Muscle of leg (tissue), 11 donors: ENCODE results near the gene ELFN2. TPM values are rescaled to one million over a fixed set of nuclear protein-coding genes. Genes with fewer than 3 reads are reported as not detected.
A peak's percentile ranks its signal among the peaks of the same experiment; 100 is the strongest.

Source experiments
- DNase-seq: peaks from one replicate; pipeline ENCODE4 v3.0.0; 2013
- H3K27ac ChIP-seq: one replicate; pipeline ENCODE4 v1.5.1; 2013; ENCODE audit warnings: mild to moderate bottlenecking, low read length, control low read depth
- H3K27me3 ChIP-seq: one replicate; pipeline ENCODE4 v1.6.1; 2013; ENCODE audit warnings: low read length; ENCODE audit not compliant: control insufficient read depth, insufficient read depth
- H3K36me3 ChIP-seq: one replicate; pipeline ENCODE4 v1.6.1; 2013; ENCODE audit warnings: low read length; ENCODE audit not compliant: control insufficient read depth, insufficient read depth
- H3K4me1 ChIP-seq: one replicate; pipeline ENCODE4 v1.6.1; 2013; ENCODE audit warnings: low read length; ENCODE audit not compliant: control insufficient read depth, insufficient read depth
- H3K4me3 ChIP-seq: one replicate; pipeline ENCODE4 v1.5.1; 2013; ENCODE audit warnings: low read length, control low read depth
- H3K9me3 ChIP-seq: replicated peaks from 2 replicates; pipeline ENCODE4 v1.6.1; 2013; ENCODE audit warnings: low read depth, low read length; ENCODE audit not compliant: control insufficient read depth
- WGBS: methylation state at CpG from one replicate; pipeline ENCODE4 v1.1.5; 2013; ENCODE audit warnings: missing lambda C conversion rate; ENCODE audit not compliant: insufficient coverage; 5-methylcytosine and 5-hydroxymethylcytosine counted together
- polyA plus RNA-seq, 8 donors: library from polyadenylated mRNA; unstranded; fragments of 120-200 nt; gene quantifications; one replicate each; pipeline versions ENCODE4 v1.2.1 to v1.2.3, GENCODE V29; 2013; ENCODE audit warnings: inconsistent platforms in 1 of 8, low replicate concordance in 1 of 8; ENCODE audit not compliant: insufficient read length in 8 of 8, insufficient read depth in 1 of 8
- total RNA-seq: library from RNA; stranded (reverse); fragments of 120-200 nt; gene quantifications from one replicate; pipeline ENCODE4 v1.2.4, GENCODE V29; 2013

The ELFN2 gene
- total and polyA plus RNA-seq, 9 donors, result 0.35 to 2.2 (median 1.3) TPM

DNA sequence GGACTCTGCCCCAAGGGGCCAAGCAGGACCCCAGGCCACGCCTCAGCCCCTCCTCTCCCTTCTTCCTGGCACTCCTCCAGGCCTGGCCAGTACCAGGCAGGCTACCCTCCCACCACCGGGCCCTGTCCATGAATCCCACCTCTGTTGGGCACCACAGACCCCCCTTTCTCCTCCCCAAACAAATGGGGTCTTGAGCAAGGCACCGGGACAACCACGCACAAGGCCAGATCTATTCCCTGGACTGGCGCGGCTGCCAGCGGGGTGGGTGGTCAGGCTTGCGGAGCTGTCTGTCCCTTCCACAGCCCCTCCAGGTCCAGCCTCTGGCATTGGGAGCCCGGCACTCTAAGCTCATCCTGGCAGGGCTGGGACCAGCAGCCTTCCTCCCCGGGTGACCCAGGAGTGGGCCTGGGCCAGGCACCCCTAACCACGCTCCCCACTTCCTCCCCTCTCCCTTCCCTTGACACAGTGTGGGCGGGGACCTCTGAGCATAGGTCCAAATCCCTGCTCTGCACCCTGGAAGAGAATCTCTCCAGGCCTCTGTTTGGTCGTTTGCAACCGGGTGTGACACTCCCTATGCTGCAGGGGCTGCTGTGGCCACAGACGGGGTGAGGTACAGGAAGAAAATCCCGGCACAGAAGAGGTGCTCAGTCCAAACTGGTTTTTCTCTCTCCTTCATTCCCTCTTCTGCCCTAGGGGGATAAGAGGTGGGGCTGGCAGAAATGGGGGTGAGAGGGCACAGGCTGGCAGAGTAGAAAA lies 14.6 kb downstream of the ELFN2 start:
- no peak for DNase-seq

GRCh38 chr22:37411655-37412054 lies 15.6 kb downstream of the ELFN2 start:
- H3K4me1 ChIP-seq, result peaks cover 8% of the 10 kb centered on the region
- DNase-seq, result no peak

More for the DNA sequence above, 14.6 kb downstream of the ELFN2 start:
- Histone ChIP-seq H3K9me3 (no peaks in the 10 kb centered on the region), H3K4me1 (peaks cover 8% of the 10 kb centered on the region), H3K4me3 (no peak overlapping the region), H3K27me3 (peaks cover 31% of the 10 kb centered on the region), H3K36me3 (no peaks in the 10 kb centered on the region), H3K27ac (no peak overlapping the region)
- WGBS, result 61% methylated on average over 11 of the region's 16 CpGs

DNA sequence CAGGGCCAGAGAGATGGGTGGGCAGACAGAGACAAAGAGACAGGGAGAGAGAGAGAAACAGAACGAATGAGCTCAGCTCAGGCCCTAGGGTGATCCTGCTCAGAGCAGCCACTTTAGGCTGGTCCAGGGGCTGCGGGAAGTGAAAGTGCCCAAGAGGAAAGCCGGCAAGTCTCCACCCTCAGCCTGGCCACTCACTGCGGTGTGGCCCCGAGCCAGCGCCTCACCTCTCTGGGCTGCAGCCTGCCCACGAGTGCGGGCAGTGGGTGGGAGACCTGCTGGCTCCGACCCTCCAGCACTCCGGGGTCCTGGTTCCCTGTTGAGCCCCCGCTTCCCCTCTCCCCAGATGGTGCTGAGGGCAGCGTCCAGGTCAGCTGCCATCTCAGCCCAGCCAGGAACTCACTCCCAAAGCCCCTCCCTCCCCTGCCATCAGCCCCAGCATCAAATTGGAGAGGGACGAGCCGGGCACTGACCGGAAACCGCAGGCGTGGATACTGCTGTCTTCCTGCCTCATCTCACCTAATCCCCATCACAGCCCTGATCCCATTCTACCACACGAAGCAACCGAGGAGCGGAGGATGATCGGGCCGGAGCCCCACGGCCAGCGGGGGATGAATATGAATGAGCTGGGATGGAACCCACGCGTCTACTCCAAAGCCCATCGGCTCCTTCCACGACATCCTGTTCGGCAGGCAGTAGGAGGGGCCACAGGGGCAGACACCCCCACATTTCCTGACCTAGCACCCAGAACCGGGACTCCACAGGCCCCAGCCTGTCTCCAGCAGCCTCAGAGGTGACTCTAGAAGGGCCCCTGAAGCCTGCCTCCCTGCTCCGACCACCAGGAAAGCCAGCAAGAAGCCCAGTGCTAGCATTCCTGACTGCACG lies 16.9 kb downstream of the ELFN2 start:
- Histone ChIP-seq H3K9me3 (no peaks in the 10 kb centered on the region), H3K4me1 (peaks cover 8% of the 10 kb centered on the region), H3K4me3 (no peak overlapping the region), H3K27ac (no peak overlapping the region), H3K27me3 (peaks cover 14% of the 10 kb centered on the region), H3K36me3 (no peaks in the 10 kb centered on the region)
- WGBS, result 56% methylated on average over 15 of the region's 32 CpGs
- no peak for DNase-seq

More at GRCh38 chr22:37411655-37412054, 15.6 kb downstream of the ELFN2 start:
- Histone ChIP-seq H3K36me3 (no peaks in the 10 kb centered on the region), H3K27me3 (peaks cover 24% of the 10 kb centered on the region), H3K27ac (no peak overlapping the region), H3K9me3 (no peaks in the 10 kb centered on the region), H3K4me3 (no peak overlapping the region)
- 80% methylated on average over 4 of the region's 4 CpGs for WGBS

DNA sequence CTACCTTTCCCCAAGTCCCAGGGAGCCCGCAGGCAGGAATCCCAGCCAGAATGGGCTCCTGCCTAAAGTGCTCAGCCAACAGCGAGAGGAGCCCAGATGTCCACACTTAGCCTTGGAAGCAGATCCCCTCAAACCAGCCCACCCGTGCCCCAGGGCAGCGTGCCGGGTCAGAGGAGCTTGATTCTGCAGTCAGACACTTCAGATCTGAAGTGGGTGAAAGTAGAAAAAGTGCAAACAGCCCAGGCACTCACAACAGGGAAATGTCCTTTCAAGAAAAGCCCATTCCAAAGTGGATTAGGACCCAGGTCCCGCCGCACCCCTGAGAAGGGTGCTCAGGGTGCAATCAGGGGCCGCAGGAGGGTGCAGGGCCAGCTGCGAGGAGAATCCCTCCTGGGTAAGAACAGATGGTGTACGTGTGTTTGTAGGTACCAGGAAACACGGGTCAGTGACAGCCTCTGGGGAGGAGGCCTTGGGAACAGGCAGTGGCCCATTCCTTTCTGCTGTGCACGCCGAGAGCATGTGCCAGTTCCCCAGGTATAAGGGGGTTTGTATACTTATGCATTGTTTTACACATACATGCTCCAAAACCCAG lies 17.7 kb downstream of the ELFN2 start:
- peaks cover 8% of the 10 kb centered on the region for H3K4me1 ChIP-seq
- WGBS, result 72% methylated on average over 5 of the region's 13 CpGs
- no peak overlapping the region for H3K4me3 ChIP-seq
- H3K27me3 ChIP-seq, result peaks cover 7% of the 10 kb centered on the region
- no peaks in the 10 kb centered on the region for H3K36me3 ChIP-seq
- no peaks in the 10 kb centered on the region for H3K9me3 ChIP-seq
- DNase-seq, result no peak
- no peak overlapping the region for H3K27ac ChIP-seq

GRCh38 chr22:37409031-37409430 lies 18.2 kb downstream of the ELFN2 start:
- 78% methylated on average over 7 of the region's 8 CpGs for WGBS
- H3K27me3 ChIP-seq, result peaks cover 9% of the 10 kb centered on the region
- no peak overlapping the region for H3K27ac ChIP-seq
- DNase-seq, result no peak
- no peak overlapping the region for H3K4me3 ChIP-seq
- H3K4me1 ChIP-seq, result peaks cover 8% of the 10 kb centered on the region
- no peaks in the 10 kb centered on the region for H3K36me3 ChIP-seq
- no peaks in the 10 kb centered on the region for H3K9me3 ChIP-seq

GRCh38 chr22:37407856-37408255 lies 19.4 kb downstream of the ELFN2 start:
- Histone ChIP-seq H3K9me3 (no peaks in the 10 kb centered on the region), H3K27me3 (peaks cover 8% of the 10 kb centered on the region), H3K27ac (no peak overlapping the region), H3K4me1 (peaks cover 14% of the 10 kb centered on the region), H3K36me3 (no peaks in the 10 kb centered on the region), H3K4me3 (no peak overlapping the region)
- WGBS, result 37% methylated on average over 3 of the region's 8 CpGs
- DNase-seq, result peak; percentile 66

DNA sequence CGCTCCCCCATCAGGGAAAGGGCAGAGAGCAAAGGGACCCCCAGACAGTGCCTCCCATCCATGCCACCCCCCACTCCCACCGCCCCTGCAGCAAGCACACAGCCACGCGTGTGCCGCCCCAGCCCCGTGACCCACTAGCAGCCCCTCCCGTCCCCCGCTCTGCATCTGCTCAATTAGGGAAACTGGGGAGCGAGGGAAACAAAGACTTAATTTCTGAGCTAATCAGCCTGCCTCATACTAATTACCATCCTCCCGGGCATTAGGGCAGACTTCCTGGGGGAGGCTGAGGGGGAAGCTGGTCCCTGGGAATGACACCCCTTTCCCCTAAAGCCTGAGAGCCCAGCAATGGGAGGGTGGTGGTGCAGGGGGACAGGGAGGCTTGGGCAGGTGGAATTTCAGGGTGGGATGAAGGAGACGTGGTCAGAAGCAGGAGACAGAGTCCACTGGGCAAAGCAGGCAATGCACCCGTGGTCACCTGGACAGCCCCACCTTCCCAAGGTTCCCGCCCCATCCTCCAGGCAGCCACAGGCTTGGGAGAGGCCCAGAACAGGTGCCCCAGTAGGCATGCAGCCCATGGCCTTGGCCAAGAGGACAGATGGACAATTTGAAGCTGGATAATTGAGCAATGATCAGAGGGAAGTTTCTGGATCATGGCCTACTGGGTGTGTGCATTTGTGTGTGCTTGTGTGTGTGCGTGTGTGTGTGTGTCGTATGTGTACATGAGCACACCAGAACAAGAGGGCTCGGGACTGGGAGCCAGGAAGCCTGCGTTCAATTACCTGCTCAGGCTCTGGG lies 20.6 kb downstream of the ELFN2 start:
- H3K4me3 ChIP-seq, result no peak overlapping the region
- WGBS, result 64% methylated on average over 9 of the region's 17 CpGs
- H3K27me3 ChIP-seq, result peaks cover 5% of the 10 kb centered on the region
- no peak overlapping the region for H3K27ac ChIP-seq
- DNase-seq, result no peak
- H3K4me1 ChIP-seq, result peaks cover 20% of the 10 kb centered on the region
- no peaks in the 10 kb centered on the region for H3K36me3 ChIP-seq
- no peaks in the 10 kb centered on the region for H3K9me3 ChIP-seq

DNA sequence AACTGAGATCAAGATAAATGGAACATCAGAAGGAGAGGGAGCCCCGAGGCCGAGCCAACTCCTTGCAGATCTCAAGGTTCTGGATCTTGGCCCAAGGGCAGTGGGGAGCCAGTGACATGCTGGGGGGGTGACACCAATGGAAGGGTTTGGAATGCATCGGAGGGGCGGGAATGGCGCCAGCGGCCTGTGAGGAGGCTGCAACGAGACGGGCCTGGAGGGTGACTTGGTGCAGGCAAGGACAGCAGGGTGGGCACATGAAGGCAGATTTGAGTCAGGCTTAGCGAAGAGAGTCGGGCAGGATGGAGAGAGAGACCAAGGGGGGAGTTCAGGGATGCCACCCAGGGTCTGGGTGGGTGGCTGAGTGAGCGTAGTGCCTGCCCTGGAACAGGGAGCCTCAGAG lies 23.2 kb downstream of the ELFN2 start:
- no peak overlapping the region for H3K4me3 ChIP-seq
- H3K9me3 ChIP-seq, result no peaks in the 10 kb centered on the region
- H3K27me3 ChIP-seq, result peaks cover 2% of the 10 kb centered on the region
- no peak overlapping the region for H3K27ac ChIP-seq
- no peak for DNase-seq
- H3K36me3 ChIP-seq, result no peaks in the 10 kb centered on the region
- WGBS, result 80% methylated on average over 11 of the region's 11 CpGs
- H3K4me1 ChIP-seq, result peaks cover 22% of the 10 kb centered on the region

DNA sequence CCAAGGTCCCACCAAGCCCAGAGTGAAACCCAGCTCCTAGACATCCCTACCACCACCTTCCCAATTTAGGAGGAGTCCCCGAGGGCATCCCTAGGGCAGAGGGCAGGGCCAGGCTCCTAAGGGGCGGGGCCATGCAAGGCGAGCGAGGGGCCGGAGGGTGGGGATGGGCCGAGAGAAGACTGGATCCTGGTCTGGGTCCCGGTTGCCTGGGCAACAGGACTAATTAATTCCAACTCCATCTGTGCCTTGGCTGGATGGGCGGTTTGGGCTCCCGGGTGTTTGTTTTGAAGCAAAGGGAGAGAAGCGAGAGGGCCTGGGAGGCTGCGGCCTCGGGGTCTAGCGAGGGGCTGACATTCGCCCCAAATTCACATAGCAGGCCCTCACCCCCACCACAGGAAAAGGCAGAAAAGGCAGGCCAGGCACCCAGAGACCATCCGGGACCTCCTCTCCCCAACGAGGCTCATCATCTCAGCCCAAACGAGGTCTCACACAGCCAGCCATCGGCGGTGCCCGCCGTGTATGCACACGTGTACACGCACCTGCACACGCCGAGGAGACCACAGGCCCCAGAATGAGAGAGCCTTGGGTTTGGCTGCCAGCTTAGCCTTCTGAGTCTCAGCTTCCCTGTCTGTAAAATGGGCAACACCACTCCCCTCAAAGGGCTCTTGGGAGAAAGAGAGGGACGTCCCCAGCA lies 23.9 kb downstream of the ELFN2 start:
- Histone ChIP-seq H3K27ac (no peak overlapping the region), H3K4me3 (no peak overlapping the region), H3K4me1 (peaks cover 24% of the 10 kb centered on the region), H3K27me3 (peaks cover 2% of the 10 kb centered on the region), H3K36me3 (no peaks in the 10 kb centered on the region), H3K9me3 (no peaks in the 10 kb centered on the region)
- WGBS, result 33% methylated on average over 13 of the region's 26 CpGs
- DNase-seq, result peak; percentile 40
